ENCODE data around the gene PLEKHH1. TPM values are rescaled to one million over a fixed set of nuclear protein-coding genes. Genes with fewer than 3 reads are reported as not detected.
A peak's percentile ranks its signal among the peaks of the same experiment; 100 is the strongest.

Gene PLEKHH1
- total and polyA plus RNA-seq, 2 experiments from 2014 or later, result 14.7 to 33.9 TPM

- H3K4me3 Mint-ChIP-seq, result no peak overlapping the region
- Histone ChIP-seq H3K9me2 (ENCODE audit: insufficient read depth) (no peaks in the 10 kb centered on the region), H3K36me3 (ENCODE audit: insufficient read depth) (no peaks in the 10 kb centered on the region), H4K20me1 (replicated peaks; ENCODE audit: insufficient read depth) (no peaks in the 10 kb centered on the region; the same call in 1 of the 2 replicates), H3K4me1 (ENCODE audit: insufficient read depth) (peaks cover 14% of the 10 kb centered on the region; the same call in 1 of the 2 replicates), H3K27me3 (ENCODE audit: insufficient read depth) (peaks cover 99% of the 10 kb centered on the region), H2AFZ (peak overlapping the region; percentile 88; the same call in 1 of the 2 replicates), H3K4me3 (no peak overlapping the region; the same call in 1 of the 2 replicates), H3K27ac (ENCODE audit: low read depth) (no peak overlapping the region), H3F3A (replicated peaks; ENCODE audit: low read depth) (no peaks in the 10 kb centered on the region), H3K4me2 (peak overlapping the region; percentile 56), H3K79me2 (replicated peaks; ENCODE audit: insufficient read depth) (no peaks in the 10 kb centered on the region)
- no peaks in the 10 kb centered on the region for H3K36me3 Mint-ChIP-seq (ENCODE audit: low read depth)
- peaks cover 80% of the 10 kb centered on the region for H3K27me3 Mint-ChIP-seq (ENCODE audit: insufficient read depth, low read depth, poor library complexity)
- no peaks in the 10 kb centered on the region for H3K9me3 Mint-ChIP-seq
- no peak overlapping the region for H3K27ac Mint-ChIP-seq
- DNase-seq (ENCODE audit: low spot score) (peak; percentile 20), ATAC-seq (peak; percentile 39)
- peaks cover 20% of the 10 kb centered on the region for H3K4me1 Mint-ChIP-seq
- TF ChIP-seq CTCF (conservative IDR thresholded peaks at IDR 0.05; ENCODE audit: low read depth in 2 of 2) (no peak), POLR2AphosphoS5 (IDR thresholded peaks at IDR 0.05; ENCODE audit: low read depth) (no peak), EZH2 (IDR thresholded peaks at IDR 0.05; ENCODE audit: low read depth, unreplicated experiment) (no peak), REST (IDR thresholded peaks at IDR 0.05; ENCODE audit: unreplicated experiment) (no peak), ZNF462 (CRISPR knock-in tag; IDR thresholded peaks at IDR 0.05) (no peak), NANOG (IDR thresholded peaks at IDR 0.05; ENCODE audit: borderline replicate concordance) (no peak), STAT1 (IDR thresholded peaks at IDR 0.05; ENCODE audit: unreplicated experiment) (no peak)
Measured at GRCh38 chr14:67609642-67610310, 76.7 kb downstream of the PLEKHH1 start.

Measured in GM23338 (cell line).